ENCODE data around the gene BPIFA3.
A peak's percentile ranks its signal among the peaks of the same experiment; 100 is the strongest.

The BPIFA3 gene

DNA sequence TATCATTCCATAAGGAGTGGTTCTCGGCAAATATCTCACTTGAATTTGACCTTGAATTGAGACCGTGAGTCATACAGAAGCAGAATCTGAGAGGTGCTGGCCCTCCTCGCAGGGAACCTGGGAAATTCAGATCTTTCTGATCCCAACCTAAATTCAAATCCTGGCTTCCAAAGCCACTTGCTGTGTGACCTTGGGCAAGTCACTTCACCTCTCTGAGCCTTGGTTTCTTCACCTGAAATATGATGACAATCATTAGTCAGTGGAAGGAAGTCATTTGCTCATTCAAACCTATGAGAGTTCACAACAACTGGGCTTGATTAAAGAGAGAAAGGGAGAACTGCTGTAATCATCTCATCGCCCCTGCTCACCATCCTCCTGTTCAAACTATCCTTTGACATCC is 7.2 kb downstream of the BPIFA3 start:
- DNase-seq (ENCODE audit: low spot score) = no peak

- DNase-seq (ENCODE audit: low spot score) = no peak
These were observed 12.7 kb downstream of the BPIFA3 start for GRCh38 chr20:33229843-33230242.

- no peak for DNase-seq (ENCODE audit: low spot score)
These were observed 14.1 kb downstream of the BPIFA3 start for GRCh38 chr20:33231237-33231636.

DNA sequence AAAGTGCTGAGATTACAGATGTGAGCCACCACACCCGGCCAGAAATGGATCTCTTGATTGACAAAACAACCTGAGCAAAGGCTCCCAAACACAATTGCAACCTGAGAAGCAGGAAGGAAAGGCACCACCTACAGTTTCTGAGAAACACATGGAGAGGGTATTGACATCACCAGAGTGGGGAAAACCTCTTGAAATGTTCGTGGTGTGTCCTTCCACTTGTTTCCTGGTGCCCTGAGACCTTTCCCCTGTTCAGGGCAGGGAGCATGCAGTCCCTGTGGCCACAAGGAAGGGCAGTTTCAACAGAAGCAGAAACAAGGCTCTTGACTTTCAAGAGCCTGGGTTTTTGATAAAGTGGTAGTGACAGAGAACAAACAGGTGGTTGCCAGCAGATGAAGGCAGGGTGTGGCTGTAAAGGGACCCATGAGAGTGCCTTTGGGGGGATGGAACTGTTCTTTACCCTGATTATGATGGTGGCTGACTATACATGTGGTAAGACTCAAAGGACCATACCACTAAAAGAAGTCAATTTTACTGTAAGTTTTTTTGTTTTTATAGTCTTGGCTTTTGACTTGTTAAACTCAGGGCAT is 15.4 kb downstream of the BPIFA3 start:
- no peak for DNase-seq (ENCODE audit: low spot score)

DNA sequence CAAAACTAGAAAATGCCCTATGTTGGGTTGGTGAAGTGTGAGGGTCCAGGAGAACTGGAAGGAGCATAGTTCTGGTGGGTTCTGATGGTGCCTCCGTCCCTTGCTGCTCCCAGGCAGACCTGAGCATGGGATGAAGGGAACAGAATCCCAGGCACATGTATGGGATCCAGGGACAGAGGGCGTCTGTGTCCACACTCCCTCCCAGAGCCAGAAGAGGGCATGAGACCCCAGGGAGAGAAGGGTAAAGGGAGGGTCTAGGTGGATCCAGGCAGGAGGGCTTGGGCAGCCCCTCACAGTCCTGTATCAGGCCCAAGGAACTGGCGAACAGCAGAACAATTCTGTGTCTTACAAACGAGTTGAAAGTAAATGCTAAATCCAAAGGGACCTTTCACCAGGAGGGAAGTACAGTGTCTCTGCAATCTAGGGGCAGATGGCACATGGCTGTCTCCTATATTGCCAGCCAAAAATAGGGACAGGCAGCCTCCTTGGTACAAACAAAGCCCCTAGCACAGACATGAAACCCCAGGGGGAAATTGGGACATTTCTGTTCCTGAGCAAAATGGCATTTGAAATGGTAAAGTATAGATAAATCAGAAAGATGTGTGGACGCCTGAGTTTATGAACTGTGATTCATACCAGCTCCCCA is 16.1 kb downstream of the BPIFA3 start:
- DNase-seq (ENCODE audit: low spot score) = peak; percentile 23

- DNase-seq (ENCODE audit: low spot score) = no peak
These were observed 16.9 kb downstream of the BPIFA3 start for GRCh38 chr20:33234050-33234449.

DNA sequence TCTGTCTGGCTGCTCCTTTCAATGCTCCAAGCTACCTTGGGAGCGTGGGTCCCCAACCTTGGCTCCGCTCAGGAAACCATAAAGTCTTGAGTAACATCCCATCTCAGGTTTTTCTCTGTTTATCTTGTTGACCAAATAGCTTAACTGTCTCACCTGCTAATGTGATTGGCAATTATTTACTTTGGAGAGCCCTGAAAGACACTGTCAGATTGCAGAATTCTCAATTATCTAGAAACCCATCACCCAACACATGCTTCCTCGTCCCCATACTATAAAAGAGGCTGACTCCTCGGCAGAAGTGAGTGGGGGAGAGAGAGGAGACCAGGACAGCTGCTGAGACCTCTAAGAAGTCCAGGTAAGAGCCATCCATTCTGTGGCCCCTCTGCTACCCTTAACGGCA is 18.5 kb downstream of the BPIFA3 start, which contains the start of gene BPIFA1:
Gene BPIFA1, plus strand, starts transcription at position 301 of the 400 bp plus-strand sequence. CDS start 1,716 bp downstream, outside the sequence.
- no peak for DNase-seq (ENCODE audit: low spot score)

GRCh38 chr20:33236351-33236750 is 19.2 kb downstream of the BPIFA3 start:
- no peak for DNase-seq (ENCODE audit: low spot score)

DNA sequence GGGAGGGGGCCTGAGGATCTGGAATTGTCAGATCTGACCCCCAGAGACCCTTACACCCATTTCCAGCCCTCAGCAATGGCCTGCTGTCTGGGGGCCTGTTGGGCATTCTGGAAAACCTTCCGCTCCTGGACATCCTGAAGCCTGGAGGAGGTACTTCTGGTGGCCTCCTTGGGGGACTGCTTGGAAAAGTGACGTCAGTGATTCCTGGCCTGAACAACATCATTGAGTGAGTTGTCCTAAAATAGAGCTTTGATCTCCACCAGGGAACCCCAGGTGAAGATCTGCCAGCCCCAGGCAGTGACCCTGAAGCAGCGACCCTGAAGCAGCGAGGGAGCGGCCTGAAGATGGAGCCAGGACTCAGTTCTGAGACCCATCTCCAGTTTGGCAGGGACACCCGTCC is 20.8 kb downstream of the BPIFA3 start:
- no peak for DNase-seq (ENCODE audit: low spot score)

DNA sequence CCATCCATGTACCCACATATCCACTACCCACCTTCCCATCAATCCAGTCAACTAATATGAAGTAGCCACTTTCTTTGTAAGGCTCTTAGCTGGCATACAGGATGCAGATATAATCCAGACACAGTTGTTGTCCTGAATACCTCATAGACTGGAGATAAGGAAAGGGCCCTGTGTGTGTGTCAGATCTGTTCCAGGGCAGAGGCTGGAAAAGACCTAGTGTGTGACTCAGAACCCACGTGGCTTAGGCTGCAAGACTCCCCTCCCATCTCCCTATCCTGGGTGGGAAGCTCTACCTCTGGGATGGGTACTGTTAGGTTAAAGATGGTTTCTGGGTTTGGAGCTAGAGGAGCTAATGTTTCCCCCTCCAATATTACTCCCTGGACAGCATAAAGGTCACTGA is 22.3 kb downstream of the BPIFA3 start:
- DNase-seq (ENCODE audit: low spot score) = no peak

DNA sequence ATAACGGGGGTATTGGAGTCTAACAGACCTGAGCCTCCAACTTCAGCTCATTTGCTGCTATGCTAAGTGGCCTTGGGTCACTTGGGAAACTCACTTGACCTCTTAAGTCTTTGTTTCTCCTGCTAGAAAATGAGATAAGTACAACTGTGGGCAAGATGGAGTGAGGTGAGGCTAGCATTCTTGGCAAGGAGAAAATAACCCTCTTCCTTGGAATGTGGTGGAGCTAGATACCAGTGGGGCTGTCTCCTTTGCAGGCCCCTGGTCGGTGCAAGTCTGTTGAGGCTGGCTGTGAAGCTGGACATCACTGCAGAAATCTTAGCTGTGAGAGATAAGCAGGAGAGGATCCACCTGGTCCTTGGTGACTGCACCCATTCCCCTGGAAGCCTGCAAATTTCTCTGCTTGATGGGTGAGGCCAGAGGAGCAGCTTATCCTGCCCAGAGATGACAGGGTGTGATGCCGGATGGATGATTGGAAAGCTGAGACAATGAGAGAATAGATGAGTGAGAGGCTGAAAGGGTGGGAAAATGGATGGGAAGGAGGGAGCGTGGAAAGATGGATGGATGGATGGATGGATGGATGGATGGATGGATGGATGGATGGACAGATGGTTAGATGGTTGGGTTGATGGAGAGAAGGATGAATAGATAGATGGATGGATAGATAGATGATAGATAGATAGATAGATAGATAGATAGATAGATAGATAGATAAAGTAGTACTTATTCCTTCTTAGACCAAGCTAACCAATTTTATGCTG is 23.0 kb downstream of the BPIFA3 start:
- no peak for DNase-seq (ENCODE audit: low spot score)

- DNase-seq (ENCODE audit: low spot score) = no peak
These were observed 23.8 kb downstream of the BPIFA3 start for GRCh38 chr20:33240923-33241322.

DNA sequence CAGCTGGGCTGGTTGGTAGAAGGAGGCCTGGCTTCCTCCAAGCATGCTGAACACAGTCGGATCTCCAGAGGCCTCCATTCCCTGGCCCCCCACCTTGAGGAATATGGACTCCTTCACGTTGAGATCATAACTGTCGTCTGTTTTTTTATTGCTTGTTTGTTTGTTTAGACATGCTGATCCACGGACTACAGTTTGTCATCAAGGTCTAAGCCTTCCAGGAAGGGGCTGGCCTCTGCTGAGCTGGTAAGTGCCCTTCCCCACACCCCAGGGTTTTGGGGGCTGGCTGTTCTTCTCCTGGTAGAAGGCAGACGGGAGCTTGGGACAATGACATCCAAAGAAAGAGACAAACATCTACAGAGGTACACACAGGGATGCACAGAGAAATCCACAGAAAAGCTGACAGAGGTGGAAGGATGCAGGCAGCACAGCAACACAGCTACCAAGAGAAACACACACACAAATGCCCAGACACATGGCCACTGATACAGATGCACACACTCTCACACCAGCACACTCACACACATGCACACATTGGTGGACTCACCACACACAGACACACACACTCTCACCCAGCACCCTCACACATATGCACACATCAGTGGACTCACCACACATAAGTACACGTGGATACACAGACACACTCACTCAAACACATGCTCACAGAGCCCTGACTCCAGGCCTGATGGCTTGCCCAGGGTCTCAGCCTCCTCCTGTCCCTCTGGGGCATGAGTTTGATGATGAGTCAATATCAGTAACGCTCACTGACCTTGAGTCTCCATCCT is 25.4 kb downstream of the BPIFA3 start:
- no peak for DNase-seq (ENCODE audit: low spot score)

GRCh38 chr20:33246077-33246476 is 28.9 kb downstream of the BPIFA3 start:
- DNase-seq (ENCODE audit: low spot score) = no peak

DNA sequence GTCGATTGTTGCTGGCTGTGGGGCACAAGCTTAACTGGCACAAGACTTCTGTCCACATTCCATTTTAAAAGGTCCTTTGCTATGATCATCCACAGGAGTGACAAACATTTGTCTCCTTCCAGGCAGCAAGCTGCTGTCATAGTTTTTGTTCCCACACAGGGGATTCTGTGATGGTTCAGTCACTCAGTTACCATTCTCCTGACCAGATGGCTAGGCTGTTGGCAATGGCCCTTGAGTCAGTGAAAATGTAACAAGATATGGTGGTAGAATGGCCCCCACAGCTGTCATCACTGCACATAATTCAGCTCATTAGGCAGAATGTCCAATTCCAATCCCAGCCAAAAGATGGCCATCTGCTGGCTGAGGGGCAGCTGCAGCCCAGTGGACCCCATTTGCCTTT is 32.3 kb downstream of the BPIFA3 start:
- DNase-seq (ENCODE audit: low spot score) = no peak

DNA sequence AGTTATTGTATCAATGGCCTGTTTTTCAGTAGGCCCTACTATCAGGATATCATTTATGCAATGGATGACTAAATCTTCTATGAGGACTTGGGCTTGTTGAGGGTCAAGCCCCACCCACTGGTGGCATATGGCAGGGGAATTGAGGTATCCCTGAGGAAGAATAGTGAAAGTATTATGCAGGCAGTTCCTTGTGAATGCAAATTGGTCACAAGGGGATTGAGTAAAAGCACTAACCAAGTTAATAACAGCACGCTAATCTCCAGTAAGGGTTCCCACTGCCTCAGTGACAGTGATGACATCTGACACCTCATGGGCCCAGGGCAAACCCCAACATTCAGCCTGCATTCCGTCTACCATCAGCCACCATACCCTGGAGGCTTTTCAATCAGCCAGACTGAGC is 33.5 kb downstream of the BPIFA3 start:
- no peak for DNase-seq (ENCODE audit: low spot score)

DNA sequence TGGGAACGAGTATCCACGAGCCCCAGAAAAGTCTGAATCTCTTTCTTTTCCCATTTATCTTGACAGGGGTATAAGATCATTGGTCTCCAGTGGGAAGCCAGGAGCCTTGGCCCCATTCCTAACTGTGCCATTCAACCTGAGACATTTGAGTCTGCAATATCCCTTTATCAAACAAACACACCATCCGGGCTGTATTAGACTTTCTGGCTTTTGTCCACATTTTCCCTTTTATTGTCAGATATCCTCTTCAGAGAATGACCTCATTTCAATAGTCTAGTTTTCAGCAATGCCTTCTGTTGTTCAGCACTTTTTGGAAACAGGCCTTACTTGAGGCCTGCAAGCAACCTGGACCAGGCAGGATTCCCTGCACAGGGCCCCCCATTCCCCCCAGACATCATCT is 34.3 kb downstream of the BPIFA3 start:
- DNase-seq (ENCODE audit: low spot score) = no peak

- no peak for DNase-seq (ENCODE audit: low spot score)
These were observed 35.3 kb downstream of the BPIFA3 start for GRCh38 chr20:33252460-33252859.

- DNase-seq (ENCODE audit: low spot score) = no peak
These were observed 37.9 kb downstream of the BPIFA3 start for GRCh38 chr20:33255005-33255404.

DNA sequence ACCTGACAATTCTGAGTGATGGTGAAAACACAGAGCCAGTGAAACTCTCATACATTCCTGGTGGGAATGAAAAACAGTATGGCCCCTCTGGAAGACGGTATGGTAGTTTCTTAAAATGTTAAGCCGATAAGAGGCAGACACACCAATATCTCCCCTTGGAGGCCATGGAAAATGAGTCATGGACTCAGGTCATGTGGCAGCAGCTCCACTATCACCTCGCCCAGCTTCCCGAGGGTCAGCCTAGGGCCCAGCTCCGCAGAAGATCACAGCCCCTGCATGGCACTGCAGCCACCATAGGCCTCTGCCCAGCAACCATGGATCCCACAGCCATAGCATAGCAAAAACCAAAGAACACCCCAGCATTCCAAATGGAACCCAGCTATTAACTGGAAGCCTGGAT is 40.1 kb downstream of the BPIFA3 start:
- no peak for DNase-seq (ENCODE audit: low spot score)

GRCh38 chr20:33259371-33259770 is 42.2 kb downstream of the BPIFA3 start:
- DNase-seq (ENCODE audit: low spot score) = no peak

- DNase-seq (ENCODE audit: low spot score) = no peak
These were observed 44.3 kb downstream of the BPIFA3 start for GRCh38 chr20:33261465-33261864.

GRCh38 chr20:33262658-33263065 is 45.5 kb downstream of the BPIFA3 start:
- no peak for DNase-seq (ENCODE audit: low spot score)

Data from HuH-7.5 (cell line).